Transverse colon (tissue), 4 donors: ENCODE measurements around the gene KANSL3. TPM values are rescaled to one million over a fixed set of nuclear protein-coding genes. Genes with fewer than 3 reads are reported as not detected.

Experiments
- DNase-seq: peaks from one replicate; pipeline ENCODE4 v3.0.0-alpha.2; 2019
- H3K27ac ChIP-seq, 4 donors: fragments of 200-600 bp; sonication (generic); 2 replicates each; pipeline ENCODE4 v1.5.1; 2016 to 2018; ENCODE audit warnings: inconsistent platforms in 4 of 4
- H3K27me3 ChIP-seq: fragments of 200-600 bp; sonication (generic); 2 replicates; pipeline ENCODE4 v1.5.1; 2017; ENCODE audit warnings: inconsistent platforms
- H3K36me3 ChIP-seq, 4 donors: fragments of 200-600 bp; sonication (generic); 2 replicates each; pipeline ENCODE4 v1.5.1; 2017 to 2019; ENCODE audit warnings: inconsistent platforms in 4 of 4
- H3K4me1 ChIP-seq, 4 donors: fragments of 200-600 bp; sonication (generic); 2 replicates each; pipeline ENCODE4 v1.5.1; 2017 to 2020; ENCODE audit warnings: inconsistent platforms in 4 of 4
- H3K4me3 ChIP-seq, 4 donors: fragments of 200-600 bp; sonication (generic); 1 replicate in 1 of 4; 2 replicates in 3 of 4; pipeline versions ENCODE4 v1.5.1 to v1.6.1; 2017 to 2019; ENCODE audit warnings: inconsistent platforms in 4 of 4
- H3K9me3 ChIP-seq, 2 donors: fragments of 200-600 bp; sonication (generic); 2 replicates each; pipeline ENCODE4 v1.5.1; 2017 to 2019; ENCODE audit warnings: inconsistent platforms in 2 of 2
- EP300 ChIP-seq: sonication (generic); formaldehyde crosslinking; IDR thresholded peaks from one replicate; pipeline ENCODE4 v1.6.1; 2017; ENCODE audit warnings: antibody characterized with exemption, low read depth
- POLR2A ChIP-seq: fragments of 450-650 bp; IDR thresholded peaks from one replicate; pipeline ENCODE4 v1.6.1; 2016; ENCODE audit warnings: antibody characterized with exemption, mild to moderate bottlenecking, moderate library complexity
- POLR2AphosphoS5 ChIP-seq, 3 donors: sonication (generic); formaldehyde crosslinking; IDR thresholded peaks; one replicate each; pipeline ENCODE4 v1.6.1; 2016; ENCODE audit warnings: antibody characterized with exemption in 3 of 3
- WGBS, 2 donors: methylation state at CpG; one replicate each; pipeline ENCODE4 v1.1.5; 2018; ENCODE audit warnings: low coverage in 1 of 2; 5-methylcytosine and 5-hydroxymethylcytosine counted together
- in situ Hi-C, 4 donors: fragments of 200-750 bp; cut with MboI; loops; one replicate each; pipeline versions ENCODE4 v1.15.0 to v1.15.1; 2017; ENCODE audit warnings: low sequenced_read_pairs in 3 of 4, low pct_ligation_motif_present in 1 of 4, low pct_unique_long_range_greater_than_20kb in 1 of 4
- intact Hi-C: fragments of 100-400 bp; cut with DNase I; formaldehyde crosslinking; loops from one replicate; pipeline ENCODE4 v1.15.1; 2023; ENCODE audit warnings: low total_unique reads
- total RNA-seq, 4 donors: library from RNA; depleted of rRNA; stranded (reverse); fragments of >200 nt; gene quantifications; one replicate each; pipeline ENCODE4 v1.1.0, GENCODE V29; 2016
- TF ChIP-seq, protein P1 (sequence below), 5 experiments: fragments of 200-600 bp in 3 of 5; fragments of 450-650 bp in 2 of 5; sonication (generic) in 3 of 5; IDR thresholded peaks; 1 replicate in 2 of 5; 2 replicates in 3 of 5; pipeline ENCODE4 v1.5.1; 2016 to 2017; ENCODE audit warnings: antibody characterized with exemption in 5 of 5, inconsistent platforms in 3 of 5, mild to moderate bottlenecking in 2 of 5, moderate library complexity in 1 of 5

KANSL3 gene
- total RNA-seq, 4 donors from 2014 or later = 45.6 to 59.9 (median 53.4) TPM

DNA sequence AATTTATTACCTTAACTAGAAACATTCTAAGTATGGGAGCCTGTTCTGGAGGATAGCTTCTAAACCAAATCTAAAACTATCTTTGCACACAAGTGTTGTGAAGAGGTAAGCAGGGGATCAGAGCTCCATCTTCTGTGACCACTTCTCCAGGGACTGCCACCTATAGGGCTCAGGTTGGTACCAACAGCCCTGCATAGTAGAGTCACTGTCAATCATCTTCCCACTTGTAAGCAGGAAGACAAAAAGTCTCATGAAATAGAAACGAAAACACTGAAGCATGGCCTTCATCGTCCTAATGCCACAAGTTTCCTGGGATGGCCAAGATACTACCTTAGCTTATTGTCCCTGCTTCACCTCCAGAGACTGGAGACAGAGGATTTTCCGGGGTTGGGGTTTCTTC lies 43.8 kb downstream of the KANSL3 start:
- in situ Hi-C loops = no loop called here
- H3K27me3 ChIP-seq = no peaks in the 10 kb centered on the region
- H3K9me3 ChIP-seq = no peaks in the 10 kb centered on the region
- peaks cover 0 to 60% (median 21%) of the 10 kb centered on the region in 4 donors for H3K36me3 ChIP-seq
- intact Hi-C loops = no loop called here
- no peak overlapping the region for H3K4me3 ChIP-seq
- no peak for TF ChIP-seq POLR2A
- no peak for TF ChIP-seq POLR2AphosphoS5 (IDR thresholded peaks at IDR 0.05)
- TF ChIP-seq EP300 = no peak
- TF ChIP-seq, protein P1, sequence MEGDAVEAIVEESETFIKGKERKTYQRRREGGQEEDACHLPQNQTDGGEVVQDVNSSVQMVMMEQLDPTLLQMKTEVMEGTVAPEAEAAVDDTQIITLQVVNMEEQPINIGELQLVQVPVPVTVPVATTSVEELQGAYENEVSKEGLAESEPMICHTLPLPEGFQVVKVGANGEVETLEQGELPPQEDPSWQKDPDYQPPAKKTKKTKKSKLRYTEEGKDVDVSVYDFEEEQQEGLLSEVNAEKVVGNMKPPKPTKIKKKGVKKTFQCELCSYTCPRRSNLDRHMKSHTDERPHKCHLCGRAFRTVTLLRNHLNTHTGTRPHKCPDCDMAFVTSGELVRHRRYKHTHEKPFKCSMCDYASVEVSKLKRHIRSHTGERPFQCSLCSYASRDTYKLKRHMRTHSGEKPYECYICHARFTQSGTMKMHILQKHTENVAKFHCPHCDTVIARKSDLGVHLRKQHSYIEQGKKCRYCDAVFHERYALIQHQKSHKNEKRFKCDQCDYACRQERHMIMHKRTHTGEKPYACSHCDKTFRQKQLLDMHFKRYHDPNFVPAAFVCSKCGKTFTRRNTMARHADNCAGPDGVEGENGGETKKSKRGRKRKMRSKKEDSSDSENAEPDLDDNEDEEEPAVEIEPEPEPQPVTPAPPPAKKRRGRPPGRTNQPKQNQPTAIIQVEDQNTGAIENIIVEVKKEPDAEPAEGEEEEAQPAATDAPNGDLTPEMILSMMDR (IDR thresholded peaks at IDR 0.05) = no peak
- peak overlapping the region in 1 of 4 donors; percentile 3 for H3K27ac ChIP-seq
- 77 to 83% methylated on average over 2 to 3 of the region's 3 CpGs for WGBS, 2 donors
- DNase-seq = no peak
- no peaks in the 10 kb centered on the region for H3K4me1 ChIP-seq

DNA sequence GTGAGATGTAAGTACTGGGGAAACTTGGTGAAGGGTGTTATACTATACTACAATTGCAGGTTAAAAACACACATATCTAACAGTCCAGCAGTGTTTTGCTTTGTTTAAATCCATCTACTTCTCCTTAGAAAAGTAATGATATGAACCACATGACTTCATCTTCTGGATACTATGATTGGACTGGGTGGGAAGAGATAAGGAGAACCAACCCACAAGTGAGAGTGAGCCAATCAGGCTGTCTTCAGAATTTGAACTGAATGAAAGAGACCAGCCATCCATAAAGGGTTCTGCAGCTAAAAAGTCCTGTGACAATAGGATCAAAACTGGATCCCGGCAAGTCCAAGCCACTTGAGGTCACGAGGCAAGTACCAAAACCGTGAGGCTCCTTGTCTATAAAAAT lies 46.6 kb downstream of the KANSL3 start:
- in situ Hi-C loops (no loop called here), intact Hi-C loops (no loop called here)
- peaks cover 0 to 35% (median 14%) of the 10 kb centered on the region in 4 donors for H3K36me3 ChIP-seq
- H3K9me3 ChIP-seq = no peaks in the 10 kb centered on the region
- 90 to 95% methylated on average over 2 to 3 of the region's 3 CpGs for WGBS, 2 donors
- TF ChIP-seq, protein P1 (IDR thresholded peaks at IDR 0.05) = no peak
- no peak for TF ChIP-seq POLR2A
- no peak for TF ChIP-seq EP300
- no peak for TF ChIP-seq POLR2AphosphoS5 (IDR thresholded peaks at IDR 0.05)
- DNase-seq = no peak
- no peaks in the 10 kb centered on the region for H3K4me1 ChIP-seq
- no peak overlapping the region for H3K4me3 ChIP-seq
- H3K27ac ChIP-seq = no peak overlapping the region
- H3K27me3 ChIP-seq = no peaks in the 10 kb centered on the region

- DNase-seq = no peak
- Histone ChIP-seq H3K4me1 (no peaks in the 10 kb centered on the region), H3K27me3 (no peaks in the 10 kb centered on the region), H3K36me3 (peaks cover 0 to 30% (median 13%) of the 10 kb centered on the region in 4 donors), H3K27ac (peak overlapping the region in 1 of 4 donors; percentile 17), H3K9me3 (no peaks in the 10 kb centered on the region), H3K4me3 (no peak overlapping the region)
- intact Hi-C loops (no loop called here), in situ Hi-C loops (no loop called here)
- 64 to 71% methylated on average over 2 of the region's 2 CpGs for WGBS, 2 donors
- TF ChIP-seq EP300 (no peak), POLR2A (no peak), POLR2AphosphoS5 (IDR thresholded peaks at IDR 0.05) (no peak)
- TF ChIP-seq, protein P1 (IDR thresholded peaks at IDR 0.05) = no peak
These were observed 47.1 kb downstream of the KANSL3 start for GRCh38 chr2:96591054-96591453.

DNA sequence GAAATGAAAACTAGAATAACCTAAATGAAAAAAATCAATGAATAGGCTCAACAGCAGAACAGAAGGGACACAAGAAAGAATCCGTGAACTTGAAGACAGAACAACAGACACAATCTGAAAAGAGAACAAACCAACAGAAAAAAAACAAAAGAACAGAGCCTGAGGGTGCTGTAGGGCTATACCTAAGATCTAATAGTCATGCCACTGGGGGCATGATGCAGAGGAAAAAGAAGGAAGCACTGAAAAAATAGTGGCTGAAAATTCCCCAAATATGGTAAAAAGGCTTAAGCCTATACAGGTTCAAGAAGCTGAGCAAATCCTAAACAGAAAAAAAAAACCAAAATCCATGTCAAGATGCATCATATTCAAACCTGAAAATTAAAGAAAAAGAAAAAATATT lies 50.3 kb downstream of the KANSL3 start:
- no peak for TF ChIP-seq POLR2AphosphoS5 (IDR thresholded peaks at IDR 0.05)
- TF ChIP-seq EP300 = no peak
- Histone ChIP-seq H3K9me3 (no peaks in the 10 kb centered on the region), H3K4me1 (no peaks in the 10 kb centered on the region), H3K36me3 (no peaks in the 10 kb centered on the region), H3K27ac (no peak overlapping the region), H3K4me3 (no peak overlapping the region), H3K27me3 (no peaks in the 10 kb centered on the region)
- intact Hi-C loops = no loop called here
- WGBS, 2 donors = 87% methylated on average over 1 of the region's 1 CpG; no CpG with 5 or more reads in 1 of the 2 donors
- in situ Hi-C loops = no loop called here
- no peak for DNase-seq

DNA sequence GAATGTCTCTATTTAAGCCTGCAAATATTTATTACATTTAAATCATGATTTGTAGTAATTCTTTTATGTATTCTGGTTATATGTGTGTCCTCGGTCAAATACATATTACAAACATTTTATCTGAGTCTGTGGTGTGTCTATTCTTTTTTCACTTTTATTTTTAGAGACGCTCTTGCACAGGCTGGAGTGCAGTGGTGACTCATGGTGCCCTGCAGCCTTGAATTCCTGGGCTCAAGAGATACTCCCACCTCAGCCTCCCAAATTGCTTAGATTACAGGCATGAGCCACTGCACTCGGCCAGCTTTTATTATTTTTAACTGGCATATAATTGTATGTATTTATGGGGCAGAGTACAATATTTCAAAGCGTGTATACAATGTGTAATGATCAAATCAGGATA lies 54.1 kb downstream of the KANSL3 start:
- in situ Hi-C loops = no loop called here

More for the DNA sequence above, 54.1 kb downstream of the KANSL3 start:
- intact Hi-C loops = no loop called here
- Histone ChIP-seq H3K9me3 (no peaks in the 10 kb centered on the region), H3K4me1 (no peaks in the 10 kb centered on the region), H3K36me3 (no peaks in the 10 kb centered on the region), H3K27me3 (no peaks in the 10 kb centered on the region), H3K27ac (no peak overlapping the region), H3K4me3 (no peak overlapping the region)
- WGBS, 2 donors = 87 to 89% methylated on average over 4 of the region's 4 CpGs
- no peak for DNase-seq
- TF ChIP-seq POLR2A (no peak), EP300 (no peak), POLR2AphosphoS5 (IDR thresholded peaks at IDR 0.05) (no peak)
- TF ChIP-seq, protein P1 (IDR thresholded peaks at IDR 0.05) = no peak
